Measurements from ENCODE around the gene SLC9A7.

SLC9A7 gene

GRCh38 chrX:46643636-46644035, 115.3 kb downstream of the SLC9A7 start:
- DNase-seq: no peak

- DNase-seq: peak in 1 of 2 donors; percentile 56
Observed at GRCh38 chrX:46642145-46642544, 116.8 kb downstream of the SLC9A7 start.

- DNase-seq: no peak
Observed at GRCh38 chrX:46637938-46638337, 121.0 kb downstream of the SLC9A7 start.

- no peak for DNase-seq
Observed at GRCh38 chrX:46636223-46636622, 122.7 kb downstream of the SLC9A7 start.

GRCh38 chrX:46635186-46635585, 123.7 kb downstream of the SLC9A7 start:
- no peak for DNase-seq

GRCh38 chrX:46634577-46634976, 124.3 kb downstream of the SLC9A7 start:
- no peak for DNase-seq

GRCh38 chrX:46630141-46630540, 128.8 kb downstream of the SLC9A7 start:
- DNase-seq: no peak

GRCh38 chrX:46628460-46629371, 130.2 kb downstream of the SLC9A7 start:
- peak; percentile 43 to 69 for DNase-seq

GRCh38 chrX:46627711-46628419, 131.1 kb downstream of the SLC9A7 start:
- DNase-seq: no peak

- no peak for DNase-seq
Observed at GRCh38 chrX:46627062-46627461, 131.9 kb downstream of the SLC9A7 start.

GRCh38 chrX:46626566-46626965, 132.4 kb downstream of the SLC9A7 start:
- peak; percentile 42 to 67 for DNase-seq

GRCh38 chrX:46624090-46624786, 134.7 kb downstream of the SLC9A7 start:
- DNase-seq: no peak

- DNase-seq: no peak
Observed at GRCh38 chrX:46621572-46621971, 137.3 kb downstream of the SLC9A7 start.

GRCh38 chrX:46620505-46620904, 138.4 kb downstream of the SLC9A7 start:
- no peak for DNase-seq

GRCh38 chrX:46618947-46619346, 140.0 kb downstream of the SLC9A7 start:
- no peak for DNase-seq

GRCh38 chrX:46617906-46618305, 141.0 kb downstream of the SLC9A7 start:
- no peak for DNase-seq

GRCh38 chrX:46611658-46612362, 147.1 kb downstream of the SLC9A7 start:
- DNase-seq: peak in 1 of 2 donors; percentile 50

GRCh38 chrX:46610070-46610658, 148.8 kb downstream of the SLC9A7 start:
- DNase-seq: no peak

GRCh38 chrX:46607916-46608315, 151.0 kb downstream of the SLC9A7 start:
- no peak for DNase-seq

- DNase-seq: no peak
Observed at GRCh38 chrX:46602468-46603102, 156.3 kb downstream of the SLC9A7 start.

- DNase-seq: no peak
Observed at GRCh38 chrX:46601283-46601682, 157.6 kb downstream of the SLC9A7 start.

GRCh38 chrX:46599051-46599560, 159.8 kb downstream of the SLC9A7 start:
- DNase-seq: no peak
